ENCODE data around the gene ATP13A3. TPM values are rescaled to one million over a fixed set of nuclear protein-coding genes. Genes with fewer than 3 reads are reported as not detected.

ATP13A3 gene
- total and polyA plus RNA-seq, 9 of the 15 experiments (the other 6 are each of a cell fraction or from before 2014, with no cell fraction given) = 16.6 to 135 (median 86.6) TPM

GRCh38 chr3:194460566-194460965 is 26.2 kb downstream of the ATP13A3 start:
- FAIRE-seq = no peak
- Histone ChIP-seq H3K36me3 (ENCODE audit: control insufficient read depth, insufficient read depth, low read length) (peaks cover 60% of the 10 kb centered on the region), H4K20me1 (replicated peaks; ENCODE audit: control insufficient read depth, insufficient read depth, low read length) (no peaks in the 10 kb centered on the region), H3K27me3 (ENCODE audit: control insufficient read depth in 2 of 2, insufficient read depth in 2 of 2, low read length in 2 of 2) (no peaks in the 10 kb centered on the region), H3K9me1 (ENCODE audit: control insufficient read depth, insufficient read depth, low read length) (no peaks in the 10 kb centered on the region), H2AFZ (ENCODE audit: low read depth, low read length) (no peak overlapping the region), H3K9me3 (replicated peaks; ENCODE audit: control insufficient read depth, insufficient read depth, low read depth, low read length) (no peaks in the 10 kb centered on the region), H3K4me3 (no peak overlapping the region), H3K79me2 (ENCODE audit: control insufficient read depth, insufficient read depth, low read length) (peaks cover 42% of the 10 kb centered on the region), H3K4me1 (replicated peaks in 1 of 2; ENCODE audit: control insufficient read depth in 2 of 2, insufficient read depth in 2 of 2, low read length in 2 of 2) (no peaks in the 10 kb centered on the region), H3K9ac (ENCODE audit: insufficient read depth in 1 of 2, low read depth in 2 of 2, low read length in 2 of 2) (no peak overlapping the region), H3K4me2 (ENCODE audit: insufficient read depth, low read length) (no peak overlapping the region), H3K27ac (ENCODE audit: extremely low read depth, low read depth, low read length) (no peak overlapping the region)
- ChIA-PET POLR2A (interaction anchor here (1.0 kb wide), 1 partner anchor 538 kb away, joined by 3 read pairs; no protein-coding TSS in a partner anchor), CTCF (ENCODE audit: low intra/inter-chr PET ratio) (no interaction called here)
- no peak for ATAC-seq
- no peak for DNase-seq (ENCODE audit: extremely low read depth in 1 of 4, low spot score in 3 of 4)
- in situ Hi-C loops (cut with MboI) (no loop called here), intact Hi-C loops (cut with micrococcal nuclease) (no loop called here)
- no peak for TF ChIP-seq ELF1 (tag; IDR thresholded peaks at IDR 0.05)
- TF ChIP-seq HMG20B (CRISPR knock-in tag; IDR thresholded peaks at IDR 0.05) = no peak
- TF ChIP-seq CREB1 (IDR thresholded peaks at IDR 0.05) = no peak
- no peak for TF ChIP-seq CREB1 (CRISPR knock-in tag; IDR thresholded peaks at IDR 0.05)
- no peak for TF ChIP-seq ELF4 (CRISPR knock-in tag; IDR thresholded peaks at IDR 0.05)
- TF ChIP-seq, protein P1, sequence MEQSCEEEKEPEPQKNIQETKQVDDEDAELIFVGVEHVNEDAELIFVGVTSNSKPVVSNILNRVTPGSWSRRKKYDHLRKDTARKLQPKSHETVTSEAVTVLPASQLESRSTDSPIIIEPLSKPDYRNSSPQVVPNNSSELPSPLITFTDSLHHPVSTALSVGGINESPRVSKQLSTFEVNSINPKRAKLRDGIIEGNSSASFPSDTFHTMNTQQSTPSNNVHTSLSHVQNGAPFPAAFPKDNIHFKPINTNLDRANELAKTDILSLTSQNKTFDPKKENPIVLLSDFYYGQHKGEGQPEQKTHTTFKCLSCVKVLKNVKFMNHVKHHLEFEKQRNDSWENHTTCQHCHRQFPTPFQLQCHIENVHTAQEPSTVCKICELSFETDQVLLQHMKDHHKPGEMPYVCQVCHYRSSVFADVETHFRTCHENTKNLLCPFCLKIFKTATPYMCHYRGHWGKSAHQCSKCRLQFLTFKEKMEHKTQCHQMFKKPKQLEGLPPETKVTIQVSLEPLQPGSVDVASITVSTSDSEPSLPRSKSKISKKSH (CRISPR knock-in tag; IDR thresholded peaks at IDR 0.05) = no peak
- no peak for TF ChIP-seq ZNF586 (CRISPR knock-in tag; conservative IDR thresholded peaks at IDR 0.05)
- no peak for TF ChIP-seq DMBX1 (CRISPR knock-in tag; IDR thresholded peaks at IDR 0.05; ENCODE audit: borderline replicate concordance)
- TF ChIP-seq, protein P2, sequence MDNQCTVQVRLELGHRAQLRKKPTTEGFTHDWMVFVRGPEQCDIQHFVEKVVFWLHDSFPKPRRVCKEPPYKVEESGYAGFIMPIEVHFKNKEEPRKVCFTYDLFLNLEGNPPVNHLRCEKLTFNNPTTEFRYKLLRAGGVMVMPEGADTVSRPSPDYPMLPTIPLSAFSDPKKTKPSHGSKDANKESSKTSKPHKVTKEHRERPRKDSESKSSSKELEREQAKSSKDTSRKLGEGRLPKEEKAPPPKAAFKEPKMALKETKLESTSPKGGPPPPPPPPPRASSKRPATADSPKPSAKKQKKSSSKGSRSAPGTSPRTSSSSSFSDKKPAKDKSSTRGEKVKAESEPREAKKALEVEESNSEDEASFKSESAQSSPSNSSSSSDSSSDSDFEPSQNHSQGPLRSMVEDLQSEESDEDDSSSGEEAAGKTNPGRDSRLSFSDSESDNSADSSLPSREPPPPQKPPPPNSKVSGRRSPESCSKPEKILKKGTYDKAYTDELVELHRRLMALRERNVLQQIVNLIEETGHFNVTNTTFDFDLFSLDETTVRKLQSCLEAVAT (IDR thresholded peaks at IDR 0.05) = no peak
- no TSS peak for BruUV-seq (replicated peaks)
- 84% methylated on average over 5 of the region's 5 CpGs for WGBS (ENCODE audit: insufficient coverage, low coverage, missing lambda C conversion rate)
